Body of pancreas (tissue), 4 donors: Measurements from ENCODE around the gene TMEM179B. TPM values are rescaled to one million over a fixed set of nuclear protein-coding genes. Genes with fewer than 3 reads are reported as not detected.

ENCODE experiments used
- ATAC-seq: fragments of 150-250 bp; one replicate; pipeline ENCODE4 v1.9.1; 2016
- DNase-seq, 4 donors: peaks; one replicate each; pipeline ENCODE4 v3.0.0-alpha.2; 2019
- H3K27ac ChIP-seq, 4 donors: fragments of 200-600 bp; sonication (generic); 1 replicate in 3 of 4; 2 replicates in 1 of 4; pipeline versions ENCODE4 v1.5.1 to v1.6.1; 2016 to 2019; ENCODE audit warnings: mild to moderate bottlenecking in 1 of 4, mixed read lengths in 1 of 4, moderate library complexity in 1 of 4
- H3K27me3 ChIP-seq, 2 donors: fragments of 200-600 bp; sonication (generic); one replicate each; pipeline ENCODE4 v1.6.0; 2016; ENCODE audit warnings: mild to moderate bottlenecking in 1 of 2
- H3K36me3 ChIP-seq, 2 donors: fragments of 200-600 bp; sonication (generic); replicated peaks in 1 of 2; 2 replicates each; pipeline ENCODE4 v1.5.1; 2016; ENCODE audit warnings: low read depth in 2 of 2; ENCODE audit not compliant: insufficient read depth in 1 of 2
- H3K4me1 ChIP-seq: fragments of 200-600 bp; sonication (generic); one replicate; pipeline ENCODE4 v1.6.0; 2016
- H3K4me3 ChIP-seq, 2 donors: fragments of 200-600 bp; sonication (generic); 1 replicate in 1 of 2; 2 replicates in 1 of 2; pipeline ENCODE4 v1.5.1; 2016 to 2019
- H3K9me3 ChIP-seq, 3 donors: fragments of 200-600 bp; sonication (generic); 1 replicate in 2 of 3; 2 replicates in 1 of 3; pipeline ENCODE4 v1.5.1; 2016
- POLR2A ChIP-seq, 3 donors: fragments of 450-650 bp; IDR thresholded peaks; one replicate each; pipeline ENCODE4 v1.6.1; 2016; ENCODE audit warnings: antibody characterized with exemption in 3 of 3, mild to moderate bottlenecking in 2 of 3
- WGBS, 2 donors: methylation state at CpG; one replicate each; pipeline ENCODE4 v1.1.5; 2017; 5-methylcytosine and 5-hydroxymethylcytosine counted together
- intact Hi-C: fragments of 100-400 bp; cut with DNase I; formaldehyde crosslinking; loops from one replicate; pipeline ENCODE4 v1.15.1; 2023
- total RNA-seq, 2 donors: library from RNA; depleted of rRNA; stranded (reverse); fragments of >200 nt; gene quantifications; one replicate each; pipeline ENCODE4 v1.1.0, GENCODE V29; 2016
- TF ChIP-seq, protein P1 (sequence below), 7 experiments: fragments of 450-650 bp in 4 of 7; fragments of 200-600 bp in 3 of 7; sonication (generic) in 3 of 7; IDR thresholded peaks; one replicate each; pipeline ENCODE4 v1.5.1; 2016 to 2019; ENCODE audit warnings: antibody characterized with exemption in 7 of 7

TMEM179B gene
- total RNA-seq, 2 donors from 2014 or later, result 40.9 to 41.8 TPM

DNA sequence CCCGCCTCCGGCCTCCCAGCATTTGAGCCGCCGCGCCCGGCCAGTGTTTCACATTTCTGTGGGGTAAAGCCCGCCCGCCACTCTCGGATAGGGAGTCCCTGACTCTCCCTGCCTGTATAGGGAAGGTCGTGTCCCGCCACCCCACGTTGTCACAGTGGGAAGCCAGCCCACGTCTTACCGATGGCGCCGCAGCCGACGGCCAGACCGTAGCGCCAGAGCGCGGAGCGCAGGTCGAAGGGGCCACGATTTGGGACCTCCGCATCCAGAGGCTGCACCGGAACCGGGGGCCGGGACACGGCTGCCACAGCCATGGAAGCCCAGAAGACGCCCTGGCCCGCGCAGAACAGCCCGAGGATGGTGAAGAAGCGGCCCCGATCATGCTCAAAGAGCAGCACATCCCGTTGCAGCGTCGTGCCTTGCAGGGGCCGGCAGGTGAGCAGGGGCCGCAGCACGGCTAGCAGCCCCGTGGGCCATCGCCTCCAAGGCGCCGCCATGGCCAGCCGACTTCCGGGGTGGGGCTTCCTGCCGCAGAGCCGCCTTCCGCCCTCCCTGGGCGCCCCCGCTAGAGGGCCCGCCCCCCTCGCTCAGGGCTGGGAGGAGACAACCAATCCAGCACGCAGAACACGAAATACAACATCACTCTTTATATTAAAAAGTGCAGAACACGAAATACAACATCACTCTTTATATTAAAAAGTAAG, 4.4 kb downstream of the TMEM179B start, which contains the start of gene TMEM223:
TMEM223 (minus strand) TSS at position 506 of the 701 bp plus-strand sequence; CDS start at position 494, 12 bp downstream.
- intact Hi-C loops, result no loop called here
- H3K36me3 ChIP-seq, result peaks cover 6 to 23% of the 10 kb centered on the region in 2 donors
- TF ChIP-seq, protein P1, sequence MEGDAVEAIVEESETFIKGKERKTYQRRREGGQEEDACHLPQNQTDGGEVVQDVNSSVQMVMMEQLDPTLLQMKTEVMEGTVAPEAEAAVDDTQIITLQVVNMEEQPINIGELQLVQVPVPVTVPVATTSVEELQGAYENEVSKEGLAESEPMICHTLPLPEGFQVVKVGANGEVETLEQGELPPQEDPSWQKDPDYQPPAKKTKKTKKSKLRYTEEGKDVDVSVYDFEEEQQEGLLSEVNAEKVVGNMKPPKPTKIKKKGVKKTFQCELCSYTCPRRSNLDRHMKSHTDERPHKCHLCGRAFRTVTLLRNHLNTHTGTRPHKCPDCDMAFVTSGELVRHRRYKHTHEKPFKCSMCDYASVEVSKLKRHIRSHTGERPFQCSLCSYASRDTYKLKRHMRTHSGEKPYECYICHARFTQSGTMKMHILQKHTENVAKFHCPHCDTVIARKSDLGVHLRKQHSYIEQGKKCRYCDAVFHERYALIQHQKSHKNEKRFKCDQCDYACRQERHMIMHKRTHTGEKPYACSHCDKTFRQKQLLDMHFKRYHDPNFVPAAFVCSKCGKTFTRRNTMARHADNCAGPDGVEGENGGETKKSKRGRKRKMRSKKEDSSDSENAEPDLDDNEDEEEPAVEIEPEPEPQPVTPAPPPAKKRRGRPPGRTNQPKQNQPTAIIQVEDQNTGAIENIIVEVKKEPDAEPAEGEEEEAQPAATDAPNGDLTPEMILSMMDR (IDR thresholded peaks at IDR 0.05), result peak in 4 of 7 experiments; percentile 32 to 43 (median 38)
- TF ChIP-seq POLR2A (IDR thresholded peaks at IDR 0.05), result peak; percentile 63 to 88 (median 84)

DNA sequence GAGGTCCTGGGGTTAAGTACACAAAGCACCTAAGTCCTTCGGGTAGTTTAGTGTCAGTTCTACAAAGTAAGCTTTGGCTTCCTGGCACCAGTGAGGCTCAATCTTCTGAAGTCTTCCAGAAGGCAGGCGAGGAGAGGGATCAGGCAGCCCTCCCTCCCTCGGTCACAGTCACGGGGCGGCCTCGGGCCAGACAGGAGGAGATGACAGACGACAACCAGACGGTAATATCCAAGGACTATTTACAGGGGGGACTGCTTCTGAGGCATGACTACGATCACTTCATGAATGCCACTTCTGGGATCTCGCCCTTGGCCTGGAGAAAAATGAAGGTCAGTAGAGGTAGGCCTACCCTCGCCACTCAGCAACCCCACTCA, 5.0 kb downstream of the TMEM179B start:
- Histone ChIP-seq H3K27ac (peak overlapping the region; percentile 48 to 86 (median 72)), H3K4me1 (peaks cover 41% of the 10 kb centered on the region), H3K27me3 (no peaks in the 10 kb centered on the region), H3K36me3 (peaks cover 6 to 26% of the 10 kb centered on the region in 2 donors), H3K9me3 (no peaks in the 10 kb centered on the region), H3K4me3 (no peak overlapping the region)
- intact Hi-C loops, result no loop called here
- peak in 1 of 4 donors; percentile 24 for DNase-seq
- ATAC-seq, result no peak
- WGBS, 2 donors, result 21 to 22% methylated on average over 10 to 11 of the region's 11 CpGs
- TF ChIP-seq POLR2A (IDR thresholded peaks at IDR 0.05), result no peak

More for the DNA sequence above, 4.4 kb downstream of the TMEM179B start, which contains the start of gene TMEM223:
- Histone ChIP-seq H3K27me3 (no peaks in the 10 kb centered on the region), H3K9me3 (no peaks in the 10 kb centered on the region), H3K4me1 (peaks cover 41% of the 10 kb centered on the region), H3K4me3 (peak within 1 kb of the TSS; percentile 42 to 97), H3K27ac (peak within 1 kb of the TSS; percentile 48 to 86 (median 72))
- peak; percentile 70 for ATAC-seq
- WGBS, 2 donors, result 0% methylated on average over 2 to 50 of the region's 58 CpGs
- peak; percentile 84 to 87 (median 86) for DNase-seq

DNA sequence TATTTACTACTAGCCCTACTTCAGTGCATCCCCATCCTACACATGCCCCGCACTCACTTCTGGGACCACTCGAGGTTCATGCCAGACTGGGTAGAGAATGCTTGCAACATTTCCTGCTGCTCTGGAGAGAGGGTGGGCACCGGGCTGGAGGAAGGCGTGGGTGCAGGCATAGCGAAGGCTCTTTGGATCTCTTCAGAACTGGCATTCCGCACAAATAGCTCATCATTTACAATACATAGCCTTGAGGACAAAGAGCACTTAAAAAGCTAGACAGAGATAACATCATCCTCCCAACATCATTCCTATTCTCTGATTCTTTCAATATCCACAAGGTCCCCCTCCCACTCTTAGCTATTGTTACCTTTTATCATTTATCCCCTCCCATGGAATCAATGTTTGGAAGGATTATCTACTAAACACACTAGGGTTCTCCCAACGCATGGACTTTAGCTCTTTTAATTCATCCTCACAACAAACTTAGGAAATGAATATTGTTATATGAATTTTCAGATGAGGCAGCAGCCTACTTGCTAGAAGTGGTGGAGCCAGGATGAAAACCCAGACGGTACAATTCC, 7.1 kb downstream of the TMEM179B start:
- Histone ChIP-seq H3K4me1 (peaks cover 25% of the 10 kb centered on the region), H3K4me3 (no peak overlapping the region), H3K36me3 (peaks cover 6 to 34% of the 10 kb centered on the region in 2 donors), H3K9me3 (no peaks in the 10 kb centered on the region), H3K27me3 (no peaks in the 10 kb centered on the region), H3K27ac (no peak overlapping the region)
- TF ChIP-seq, protein P1 (IDR thresholded peaks at IDR 0.05), result no peak
- no peak for TF ChIP-seq POLR2A (IDR thresholded peaks at IDR 0.05)
- DNase-seq (no peak), ATAC-seq (no peak)
- intact Hi-C loops, result no loop called here
- 86 to 89% methylated on average over 8 of the region's 8 CpGs for WGBS, 2 donors

DNA sequence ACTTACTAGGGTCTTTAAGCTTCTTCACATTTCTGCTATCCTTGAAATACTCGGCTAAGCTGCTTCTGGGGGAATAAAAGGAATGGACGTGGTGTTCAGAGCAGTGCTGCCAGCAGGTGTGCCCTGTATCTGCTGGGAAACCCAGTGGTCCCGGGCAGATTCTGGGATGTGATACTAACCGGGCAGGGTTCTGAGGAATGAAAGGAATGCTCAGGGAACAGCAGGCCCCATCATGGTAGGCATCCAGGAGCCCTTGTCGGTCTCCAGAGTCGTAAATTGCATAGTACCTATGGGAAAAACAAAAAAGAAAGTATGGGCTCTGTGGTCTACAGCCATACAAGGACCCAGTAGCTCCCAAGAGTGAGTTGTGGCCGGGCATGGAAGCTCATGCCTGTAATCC, 9.1 kb downstream of the TMEM179B start:
- H3K36me3 ChIP-seq, result peaks cover 11 to 50% of the 10 kb centered on the region in 2 donors
- no peak overlapping the region for H3K4me3 ChIP-seq
- peaks cover 8% of the 10 kb centered on the region for H3K4me1 ChIP-seq
- H3K9me3 ChIP-seq, result no peaks in the 10 kb centered on the region
- intact Hi-C loops, result no loop called here
- ATAC-seq (no peak), DNase-seq (no peak)
- H3K27ac ChIP-seq, result no peak overlapping the region
- TF ChIP-seq, protein P1 (IDR thresholded peaks at IDR 0.05), result no peak
- no peak for TF ChIP-seq POLR2A (IDR thresholded peaks at IDR 0.05)
- no peaks in the 10 kb centered on the region for H3K27me3 ChIP-seq
- 82 to 92% methylated on average over 7 of the region's 7 CpGs for WGBS, 2 donors

DNA sequence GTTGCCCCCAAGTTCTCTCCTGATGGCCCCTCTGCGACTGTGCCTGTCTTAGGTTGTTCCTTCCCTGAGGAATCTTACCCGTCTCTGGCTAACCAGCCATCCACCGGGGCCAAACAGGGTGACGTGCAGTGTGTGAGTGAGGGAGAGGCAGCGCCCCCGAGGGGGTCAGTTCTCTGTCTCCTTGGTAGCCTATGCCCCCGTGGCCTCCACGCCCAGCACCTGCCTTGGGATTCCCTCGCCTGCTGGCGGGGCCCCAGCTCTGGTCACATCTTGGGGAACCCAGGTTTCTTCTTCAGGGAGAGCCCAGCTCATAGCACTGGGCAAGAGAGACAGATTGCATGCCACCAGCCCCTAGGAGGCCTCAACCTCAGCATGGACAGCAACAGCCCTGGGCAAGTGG, 12.3 kb downstream of the TMEM179B start:
- ATAC-seq, result no peak
- peaks cover 6 to 50% of the 10 kb centered on the region in 2 donors for H3K36me3 ChIP-seq

More for the DNA sequence above, 12.3 kb downstream of the TMEM179B start:
- Histone ChIP-seq H3K4me3 (no peak overlapping the region), H3K27ac (no peak overlapping the region), H3K4me1 (peaks cover 12% of the 10 kb centered on the region), H3K27me3 (no peaks in the 10 kb centered on the region), H3K9me3 (no peaks in the 10 kb centered on the region)
- WGBS, 2 donors, result 88 to 91% methylated on average over 8 to 10 of the region's 10 CpGs
- DNase-seq, result no peak
- intact Hi-C loops, result no loop called here
- TF ChIP-seq, protein P1 (IDR thresholded peaks at IDR 0.05), result no peak
- no peak for TF ChIP-seq POLR2A (IDR thresholded peaks at IDR 0.05)
